ENCODE measurements around the gene POLR1A.

The POLR1A gene

GRCh38 chr2:86094229-86094628 is 11.5 kb downstream of the POLR1A start:
- DNase-seq: no peak

GRCh38 chr2:86087936-86088850 is 17.5 kb downstream of the POLR1A start:
- no peak for DNase-seq

GRCh38 chr2:86082756-86083155 is 22.9 kb downstream of the POLR1A start:
- no peak for DNase-seq

- no peak for DNase-seq
Observed at GRCh38 chr2:86081724-86082123, 24.0 kb downstream of the POLR1A start.

- DNase-seq: peak; percentile 77
Observed at GRCh38 chr2:86079981-86080911, 25.4 kb downstream of the POLR1A start.

GRCh38 chr2:86078774-86079545 is 26.7 kb downstream of the POLR1A start:
- no peak for DNase-seq

GRCh38 chr2:86075886-86076285 is 29.8 kb downstream of the POLR1A start:
- no peak for DNase-seq

- DNase-seq: no peak
Observed at GRCh38 chr2:86074811-86075210, 30.9 kb downstream of the POLR1A start.

- no peak for DNase-seq
Observed at GRCh38 chr2:86074256-86074655, 31.4 kb downstream of the POLR1A start.

- no peak for DNase-seq
Observed at GRCh38 chr2:86073225-86073624, 32.5 kb downstream of the POLR1A start.

- no peak for DNase-seq
Observed at GRCh38 chr2:86072271-86072858, 33.3 kb downstream of the POLR1A start.

- no peak for DNase-seq
Observed at GRCh38 chr2:86070868-86071267, 34.8 kb downstream of the POLR1A start.

- DNase-seq: no peak
Observed at GRCh38 chr2:86069783-86070339, 35.8 kb downstream of the POLR1A start.

- no peak for DNase-seq
Observed at GRCh38 chr2:86069091-86069685, 36.5 kb downstream of the POLR1A start.

- no peak for DNase-seq
Observed at GRCh38 chr2:86068648-86069047, 37.0 kb downstream of the POLR1A start.

GRCh38 chr2:86068136-86068588 is 37.5 kb downstream of the POLR1A start:
- peak; percentile 38 for DNase-seq

- no peak for DNase-seq
Observed at GRCh38 chr2:86066915-86067314, 38.8 kb downstream of the POLR1A start.

GRCh38 chr2:86066007-86066578 is 39.6 kb downstream of the POLR1A start:
- DNase-seq: no peak

GRCh38 chr2:86065512-86065911 is 40.2 kb downstream of the POLR1A start:
- DNase-seq: no peak

GRCh38 chr2:86064006-86064405 is 41.7 kb downstream of the POLR1A start:
- no peak for DNase-seq

- DNase-seq: no peak
Observed at GRCh38 chr2:86062043-86062442, 43.6 kb downstream of the POLR1A start.

All from activated naive CD4-positive, alpha-beta T cell treated with Interleukin-2 at 50 U/mL for 16 hours (primary cell).